HG03025 (cell line): Measurements from ENCODE around the gene ASPHD1.
"Not testable (repeated sequence)": the region's sequence is repeated elsewhere in the genome, so short reads cannot be mapped to it uniquely, and the experiment has no call there.

Source experiments
- ATAC-seq: cut with Tn5 transposase; IDR thresholded peaks from one replicate; pipeline ENCODE4 v1.9.1; 2021; ENCODE audit warnings: mild to moderate bottlenecking, moderate library complexity; ENCODE audit not compliant: unreplicated experiment, low FRiP score

ASPHD1 gene

GRCh38 chr16:29927070-29927905, 27.0 kb downstream of the ASPHD1 start:
- no peak for ATAC-seq

GRCh38 chr16:29931750-29932149, 31.5 kb downstream of the ASPHD1 start:
- not testable (repeated sequence) for ATAC-seq

DNA sequence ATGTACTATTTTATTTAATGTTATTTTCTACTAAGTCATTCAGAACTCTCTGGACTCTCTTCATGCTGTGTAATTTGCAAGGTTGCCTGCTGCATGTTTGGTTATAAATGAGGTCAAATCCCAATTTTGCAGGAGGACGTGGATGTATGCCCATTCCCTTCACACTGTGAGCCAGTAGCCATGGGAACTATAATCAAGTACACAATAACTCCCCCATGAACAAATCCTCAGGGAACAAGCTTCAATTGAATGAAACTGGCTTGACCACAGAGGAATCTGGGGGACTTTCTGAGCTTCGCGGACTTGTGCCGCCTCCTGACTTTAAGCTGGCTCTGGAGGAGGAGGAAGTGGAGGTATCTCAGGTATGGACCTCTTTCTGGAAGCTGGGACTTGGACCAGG, 40.4 kb downstream of the ASPHD1 start:
- ATAC-seq = no peak

GRCh38 chr16:29943846-29944799, 43.8 kb downstream of the ASPHD1 start:
- no peak for ATAC-seq

- ATAC-seq = no peak
Measured at GRCh38 chr16:29947897-29948296, 47.6 kb downstream of the ASPHD1 start.

DNA sequence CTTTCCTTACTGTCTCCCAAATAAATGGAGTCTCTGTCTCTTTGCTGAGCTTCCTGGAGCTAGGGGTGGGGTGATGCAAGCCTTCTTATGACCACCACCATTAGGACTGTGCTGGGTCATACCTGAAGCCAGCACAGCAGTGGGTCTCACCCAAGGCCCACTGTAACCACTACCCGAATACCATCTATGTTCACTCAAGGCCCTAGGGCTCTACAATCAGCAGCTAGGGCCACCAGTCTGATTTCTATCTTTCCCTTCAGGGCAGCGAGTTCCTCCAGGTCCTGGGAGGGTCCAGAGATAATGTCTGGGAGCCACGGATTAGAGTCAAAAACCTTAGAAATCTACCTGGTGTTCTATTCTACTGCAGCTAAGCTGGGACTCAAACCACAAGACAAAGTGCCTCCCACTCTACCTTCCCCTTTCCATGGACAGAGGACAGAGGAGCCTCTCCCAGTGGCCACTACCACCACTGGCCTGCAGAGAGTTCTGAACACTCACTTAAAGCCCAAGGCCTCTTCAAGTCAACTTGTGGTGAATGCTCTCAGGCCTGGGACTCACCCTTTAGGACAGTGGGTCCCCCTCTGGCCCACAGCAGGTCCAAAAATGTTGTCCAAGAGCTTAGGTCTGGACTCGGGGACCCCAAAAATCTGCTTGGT, 50.6 kb downstream of the ASPHD1 start:
- ATAC-seq = no peak

DNA sequence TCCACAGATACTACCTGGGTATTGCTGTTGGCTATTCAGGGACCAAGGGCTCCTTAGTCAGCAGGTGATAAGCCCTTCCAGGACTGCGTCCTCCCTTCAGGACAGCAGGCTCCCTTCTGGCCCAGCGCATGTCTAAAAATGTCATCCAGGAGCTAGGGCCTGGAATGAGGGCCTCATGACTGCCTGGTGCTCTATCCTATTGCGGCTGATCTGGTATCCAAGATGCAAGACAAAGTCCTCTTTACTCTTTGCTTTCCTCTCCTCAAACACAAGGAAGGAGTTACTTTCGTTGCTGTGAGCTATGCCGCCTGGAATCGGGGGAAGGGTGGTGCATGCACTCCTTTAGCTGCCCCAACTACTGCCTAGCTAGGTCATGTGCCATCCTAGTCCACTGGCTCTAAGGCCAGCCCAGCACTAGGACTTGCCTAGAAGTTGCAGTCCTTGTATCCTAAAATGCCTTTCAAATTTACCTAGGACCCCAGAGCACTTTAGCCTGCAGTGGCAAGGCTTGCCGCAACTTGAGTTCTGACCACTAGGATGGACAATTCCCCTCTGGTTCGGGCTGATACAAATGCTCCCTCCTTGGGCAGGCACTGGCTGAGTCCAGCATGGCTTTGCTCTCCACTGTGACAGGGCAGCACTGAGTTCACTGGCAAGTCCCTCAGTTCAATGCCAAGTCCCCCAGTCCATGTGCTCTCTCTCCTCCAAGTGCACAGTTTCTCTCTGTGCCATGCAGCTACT, 51.5 kb downstream of the ASPHD1 start:
- ATAC-seq = no peak
